ENCODE data around the gene CLEC17A.
"Not testable (repeated sequence)": the region's sequence is repeated elsewhere in the genome, so short reads cannot be mapped to it uniquely, and the experiment has no call there.

The CLEC17A gene
- 0 to 5.0 (median 0) reads per million in 3 experiments for total RNA-seq

DNA sequence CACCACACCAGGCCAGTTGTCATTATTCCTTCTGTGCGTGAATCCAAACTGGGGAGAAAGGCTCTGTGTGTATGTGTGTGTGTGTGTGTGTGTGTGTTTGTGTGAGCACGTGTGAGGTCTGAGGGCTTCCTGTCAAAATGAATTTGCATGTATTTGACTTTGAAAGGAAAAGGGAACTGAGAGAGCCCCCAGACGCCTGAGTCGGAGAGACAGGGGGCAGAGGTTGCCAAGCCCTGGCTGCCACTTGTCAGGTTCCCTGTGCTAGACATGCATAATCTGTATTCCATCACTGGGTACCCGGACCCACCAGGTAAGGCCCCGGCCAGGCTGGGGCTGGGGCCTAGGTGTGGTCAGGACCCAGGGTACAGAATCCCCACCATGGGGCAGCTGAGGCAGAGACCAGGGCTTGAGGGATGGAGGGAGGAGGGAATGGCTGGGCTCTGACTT lies at the start of gene CLEC17A:
Gene CLEC17A, plus strand, starts transcription at position 191 of the 447 bp plus-strand sequence. Its CDS starts 77 bp downstream, at position 268.
- no peak for DNase-seq

DNA sequence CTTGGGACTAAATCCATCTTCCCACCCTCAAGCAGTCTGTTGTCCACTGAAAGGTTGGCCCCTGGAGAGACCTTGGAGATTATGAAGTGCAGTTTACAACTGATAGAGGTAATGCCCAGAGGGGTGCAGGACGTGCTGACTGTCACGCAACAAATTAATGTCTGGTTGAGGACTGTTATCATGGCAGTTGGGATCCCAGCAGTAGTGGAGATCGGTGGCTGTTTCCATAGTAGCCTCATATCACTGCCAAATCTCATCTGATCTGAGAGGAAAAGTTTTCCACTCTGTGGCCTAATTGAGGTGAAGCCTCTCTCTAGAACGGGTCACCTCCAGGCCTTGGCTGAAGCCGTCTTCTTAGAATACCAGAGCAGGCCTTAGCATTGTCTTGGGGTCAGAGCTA lies 49.4 kb upstream of the CLEC17A start:
- DNase-seq = no peak

DNA sequence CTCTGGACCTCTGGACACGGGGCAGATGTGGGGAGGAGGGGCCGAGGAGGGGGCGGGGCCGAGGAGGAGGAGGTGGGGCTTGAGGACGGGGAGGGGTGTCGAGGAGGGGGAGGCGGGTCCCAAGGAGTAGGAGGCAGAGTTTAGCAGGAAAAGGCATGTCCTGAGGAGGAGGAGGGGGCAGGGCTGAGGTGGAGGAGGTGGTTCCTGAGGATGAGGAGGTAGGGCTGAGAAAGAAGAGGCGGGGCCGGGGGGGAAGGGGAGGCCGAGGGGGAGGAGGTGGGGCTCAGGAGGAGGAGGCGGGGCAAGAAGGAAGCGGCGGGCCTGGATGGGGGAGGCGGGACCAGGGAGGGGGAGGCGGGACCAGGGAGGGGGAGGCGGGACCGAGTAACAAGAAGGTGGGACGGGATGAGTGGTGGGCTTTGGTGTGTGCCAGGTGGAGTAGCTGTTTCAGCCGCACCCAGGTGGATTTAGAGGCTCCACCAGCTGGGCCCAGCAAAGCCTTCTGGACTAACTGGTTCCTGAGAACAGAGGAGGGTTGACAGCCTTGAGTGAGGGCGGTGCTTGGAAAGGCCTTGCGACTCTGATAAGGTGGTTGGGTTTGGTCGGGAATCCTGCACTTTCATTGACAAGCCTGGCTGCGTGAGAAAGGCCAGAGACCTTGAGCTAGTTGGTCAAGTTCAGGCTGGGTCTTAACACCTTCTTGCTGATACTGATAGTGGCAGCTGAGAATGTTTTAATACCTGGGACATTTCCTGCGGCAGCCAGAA lies 45.8 kb upstream of the CLEC17A start:
- peak; percentile 19 for DNase-seq

- DNase-seq = no peak
These were observed 42.0 kb upstream of the CLEC17A start for GRCh38 chr19:14540741-14541525.

GRCh38 chr19:14541979-14542378 lies 40.9 kb upstream of the CLEC17A start:
- not testable (repeated sequence) for DNase-seq

- no peak for DNase-seq
These were observed 40.1 kb upstream of the CLEC17A start for GRCh38 chr19:14542711-14543328.

DNA sequence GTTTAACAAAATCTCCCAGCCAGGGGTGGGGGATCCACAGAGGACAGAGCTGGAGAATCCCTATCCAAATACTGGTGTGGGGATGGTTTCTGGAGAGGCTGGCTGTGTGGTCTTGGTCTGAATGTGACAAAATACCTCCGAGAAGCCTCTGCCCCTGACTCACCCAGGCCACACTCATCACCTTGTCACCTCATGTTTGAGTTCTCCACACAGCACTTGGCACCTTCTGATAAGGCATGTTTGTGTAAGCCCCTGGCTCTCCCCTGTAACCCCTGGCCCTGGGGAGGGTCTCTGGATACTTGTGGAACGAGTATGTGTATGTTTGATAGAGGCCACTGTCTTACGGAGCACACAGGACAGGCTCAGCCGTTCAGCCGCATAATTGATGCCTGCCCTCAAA lies 38.8 kb upstream of the CLEC17A start:
- no peak for DNase-seq

GRCh38 chr19:14544977-14545715 lies 37.7 kb upstream of the CLEC17A start:
- no peak for DNase-seq

- no peak for DNase-seq
These were observed 37.2 kb upstream of the CLEC17A start for GRCh38 chr19:14545716-14546082.

DNA sequence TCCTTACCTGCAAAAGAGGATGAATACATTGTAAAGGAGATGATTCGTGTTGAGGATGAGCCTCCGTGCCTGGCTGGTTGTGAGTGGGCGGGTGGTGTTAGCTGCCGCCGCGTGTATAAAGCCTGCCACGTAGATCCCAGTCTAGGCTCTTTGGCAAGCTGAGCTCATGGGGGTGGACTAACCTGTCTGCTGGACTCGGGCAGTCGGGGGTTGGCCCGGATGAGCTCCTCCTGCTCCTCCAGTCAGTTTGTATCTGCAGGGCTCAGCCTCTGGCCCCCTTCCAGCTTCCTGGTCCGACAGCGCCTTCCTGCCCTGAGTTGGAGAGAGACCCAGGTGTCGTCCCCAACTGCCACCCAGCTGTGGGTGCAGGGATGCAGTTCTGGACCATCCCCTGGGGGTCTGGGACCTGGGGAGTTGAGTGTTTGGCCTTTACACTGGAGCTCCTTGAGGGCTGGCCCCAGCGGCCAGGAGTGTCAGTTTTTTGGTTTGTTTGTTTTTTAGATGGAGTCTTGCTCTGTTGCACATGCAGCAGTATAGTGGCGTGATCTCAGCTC lies 32.6 kb upstream of the CLEC17A start:
- DNase-seq = no peak

- peak; percentile 79 for DNase-seq
These were observed 31.5 kb upstream of the CLEC17A start for GRCh38 chr19:14551134-14552005.

DNA sequence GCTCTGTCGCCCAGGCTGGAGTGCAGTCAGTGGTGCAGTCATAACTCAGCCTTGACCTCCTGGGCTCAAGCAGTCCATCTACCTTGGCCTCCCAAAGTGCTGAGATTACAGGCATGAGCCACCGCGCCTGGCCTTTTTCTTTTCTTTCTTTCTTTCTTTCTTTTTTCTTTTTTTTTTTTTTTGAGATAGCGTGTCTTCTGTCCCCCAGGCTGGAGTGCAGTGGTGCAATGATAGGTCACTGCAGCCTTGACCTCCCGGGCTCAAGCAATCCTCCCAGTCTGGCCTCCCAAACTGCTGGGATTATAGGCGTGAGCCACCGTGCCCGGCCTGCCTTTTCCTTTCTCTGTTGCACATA lies 30.9 kb upstream of the CLEC17A start:
- DNase-seq = not testable (repeated sequence)

GRCh38 chr19:14553042-14553938 lies 29.6 kb upstream of the CLEC17A start:
- DNase-seq = no peak

- no peak for DNase-seq
These were observed 29.0 kb upstream of the CLEC17A start for GRCh38 chr19:14553939-14554243.

GRCh38 chr19:14554382-14554812 lies 28.5 kb upstream of the CLEC17A start:
- DNase-seq = no peak

DNA sequence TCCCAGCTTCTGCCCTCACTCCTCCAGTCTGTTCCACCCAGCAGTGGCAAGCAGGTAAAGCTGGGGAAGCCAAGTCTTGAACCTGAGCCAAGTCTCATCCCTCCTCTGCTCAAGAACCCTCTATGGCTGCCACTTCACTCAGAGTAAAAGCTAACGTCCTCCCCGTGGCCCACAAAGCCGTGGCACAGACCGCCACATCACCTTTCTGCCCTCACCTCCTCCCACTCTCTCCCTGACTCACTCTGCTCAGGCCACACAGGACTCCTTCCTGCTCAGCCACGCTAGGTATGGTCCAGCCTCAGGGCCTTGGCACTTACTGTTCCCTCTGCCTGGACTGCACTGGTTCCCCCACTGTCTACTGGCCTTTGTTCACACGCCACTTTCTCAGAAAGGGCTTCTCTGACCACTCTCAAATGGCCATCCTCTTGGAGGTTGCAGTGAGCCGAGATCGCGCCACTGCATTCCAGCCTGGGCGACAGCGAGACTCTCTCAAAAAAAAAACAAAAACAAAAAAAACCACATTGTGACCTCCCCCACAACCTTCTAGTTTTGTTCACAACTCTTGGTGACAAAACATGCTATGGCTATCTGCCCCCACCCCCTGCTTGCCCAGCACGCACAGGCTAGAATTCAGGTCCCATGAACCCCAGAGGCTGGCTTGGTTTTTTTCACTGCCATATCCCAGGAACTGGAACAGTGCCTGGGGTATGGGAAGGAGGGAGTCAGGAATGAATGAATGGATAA lies 26.8 kb upstream of the CLEC17A start:
- no peak for DNase-seq

DNA sequence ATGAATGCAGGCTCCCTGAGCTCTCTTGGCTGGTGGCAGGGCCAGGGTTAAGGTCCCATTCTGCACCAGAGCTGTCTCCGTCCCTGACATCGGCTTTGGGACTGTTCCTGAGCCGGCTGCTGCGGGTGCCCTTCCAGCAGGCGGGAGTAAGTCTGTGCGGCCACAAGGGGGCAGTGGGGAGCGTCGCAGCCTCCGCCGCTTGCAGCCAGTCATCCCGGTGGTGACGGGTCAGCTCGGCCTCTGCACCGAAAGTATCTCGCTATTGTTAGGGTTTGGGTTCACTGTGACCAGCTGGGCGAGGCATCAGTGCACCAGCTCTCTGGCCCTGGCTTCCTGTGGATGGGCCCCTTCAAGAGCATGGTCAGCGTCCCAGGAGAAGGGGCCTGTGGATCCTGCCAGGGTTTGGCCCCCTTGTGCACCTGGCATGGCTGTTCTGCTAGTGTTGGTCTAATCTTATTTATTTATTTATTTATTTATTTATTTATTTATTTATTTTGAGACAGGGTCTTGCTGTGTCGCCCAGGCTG lies 26.2 kb upstream of the CLEC17A start:
- peak; percentile 52 for DNase-seq

DNA sequence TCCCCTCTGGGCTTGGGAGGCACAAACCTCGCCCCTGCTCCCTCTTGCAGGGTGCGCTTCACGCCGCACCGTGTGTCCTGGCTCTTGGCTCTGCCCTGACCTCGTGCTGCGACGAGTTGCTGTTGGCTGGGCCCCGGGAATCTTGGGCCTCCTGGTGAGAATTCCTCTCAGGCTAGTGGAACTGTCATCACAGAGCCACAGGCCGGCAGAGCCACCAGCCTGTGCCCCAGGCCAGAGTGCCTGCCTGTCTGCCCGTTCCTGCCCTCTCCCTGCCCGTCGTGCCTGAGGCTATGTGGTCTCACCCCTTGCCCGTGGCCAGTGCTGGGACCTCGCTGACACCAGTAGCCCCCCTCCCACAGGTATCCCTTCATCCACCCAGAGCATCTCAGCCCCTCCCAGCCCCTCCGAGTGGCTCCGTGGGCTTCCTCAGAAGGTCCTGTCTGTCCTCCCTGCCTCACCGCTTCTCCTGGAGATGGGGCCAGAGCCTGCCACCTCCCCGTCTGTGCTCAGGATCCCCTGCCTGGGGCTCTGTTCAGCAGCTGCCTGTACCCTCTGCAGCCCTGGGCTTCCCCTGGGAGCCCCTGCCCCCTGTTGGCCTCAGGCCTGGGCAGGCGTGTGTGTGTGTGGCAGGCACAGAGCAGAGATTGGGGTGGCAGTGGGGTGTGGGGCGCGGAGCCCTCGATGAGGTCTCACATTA lies 24.4 kb upstream of the CLEC17A start:
- DNase-seq = no peak

All from central memory CD4-positive, alpha-beta T cell (primary cell).